Activated T-cell treated with anti-CD3 and anti-CD28 coated beads, Interleukin-2, amount 50 U/mL, for 4 hours (primary cell): ENCODE data around the gene CD74. TPM values are rescaled to one million over a fixed set of nuclear protein-coding genes. Genes with fewer than 3 reads are reported as not detected.

Experiments used
- ATAC-seq, 2 donors: fragments of 200-7000 bp; cut with Tn5 transposase; one replicate each; pipeline ENCODE4 v1.10.0; 2021
- DNase-seq: peaks from one replicate; pipeline ENCODE4 v3.0.0-alpha.2; 2020
- H3K27me3 Mint-ChIP-seq: one replicate; pipeline ENCODE4 v1.8.0; 2021; ENCODE audit warnings: low read depth, mixed read lengths
- H3K36me3 Mint-ChIP-seq: one replicate; pipeline ENCODE4 v1.8.0; 2022; ENCODE audit warnings: mixed read lengths; ENCODE audit not compliant: insufficient read depth
- H3K4me1 Mint-ChIP-seq: one replicate; pipeline ENCODE4 v1.8.0; 2021; ENCODE audit warnings: low read depth, mixed read lengths
- H3K4me3 Mint-ChIP-seq: one replicate; pipeline ENCODE4 v1.8.0; 2021; ENCODE audit warnings: mild to moderate bottlenecking, moderate library complexity, mixed read lengths
- H3K9me3 Mint-ChIP-seq: one replicate; pipeline ENCODE4 v1.8.0; 2021; ENCODE audit warnings: mixed read lengths
- total RNA-seq, 3 donors: library from RNA; stranded (reverse); gene quantifications; one replicate each; pipeline ENCODE4 v1.2.1, GENCODE V29; 2021

The CD74 gene
- total RNA-seq, 3 donors from 2014 or later: 230 to 299 (median 241) TPM

GRCh38 chr5:150399524-150400211 is 13.0 kb downstream of the CD74 start:
- H3K36me3 Mint-ChIP-seq: peaks cover 43% of the 10 kb centered on the region
- no peaks in the 10 kb centered on the region for H3K27me3 Mint-ChIP-seq
- no peaks in the 10 kb centered on the region for H3K4me1 Mint-ChIP-seq
- DNase-seq (no peak), ATAC-seq (no peak)
- no peak overlapping the region for H3K4me3 Mint-ChIP-seq
- no peaks in the 10 kb centered on the region for H3K9me3 Mint-ChIP-seq

- H3K9me3 Mint-ChIP-seq: no peaks in the 10 kb centered on the region
- H3K4me1 Mint-ChIP-seq: no peaks in the 10 kb centered on the region
- H3K36me3 Mint-ChIP-seq: peaks cover 46% of the 10 kb centered on the region
- peak; percentile 39 to 40 for ATAC-seq
- H3K4me3 Mint-ChIP-seq: peak overlapping the region; percentile 3
- no peak for DNase-seq
- H3K27me3 Mint-ChIP-seq: no peaks in the 10 kb centered on the region
Measured at GRCh38 chr5:150398722-150399523, 13.8 kb downstream of the CD74 start.

GRCh38 chr5:150397782-150398721 is 14.7 kb downstream of the CD74 start:
- Mint-ChIP-seq H3K4me1 (no peaks in the 10 kb centered on the region), H3K27me3 (no peaks in the 10 kb centered on the region), H3K36me3 (peaks cover 48% of the 10 kb centered on the region), H3K9me3 (no peaks in the 10 kb centered on the region), H3K4me3 (no peak overlapping the region)
- DNase-seq (no peak), ATAC-seq (no peak)

GRCh38 chr5:150397146-150397781 is 15.4 kb downstream of the CD74 start:
- Mint-ChIP-seq H3K36me3 (peaks cover 44% of the 10 kb centered on the region), H3K4me1 (no peaks in the 10 kb centered on the region), H3K4me3 (no peak overlapping the region), H3K9me3 (no peaks in the 10 kb centered on the region), H3K27me3 (no peaks in the 10 kb centered on the region)
- DNase-seq (no peak), ATAC-seq (no peak)

GRCh38 chr5:150396267-150396666 is 16.4 kb downstream of the CD74 start:
- ATAC-seq: no peak
- no peaks in the 10 kb centered on the region for H3K4me1 Mint-ChIP-seq
- DNase-seq: no peak
- peaks cover 40% of the 10 kb centered on the region for H3K36me3 Mint-ChIP-seq
- no peaks in the 10 kb centered on the region for H3K9me3 Mint-ChIP-seq
- H3K4me3 Mint-ChIP-seq: no peak overlapping the region
- H3K27me3 Mint-ChIP-seq: no peaks in the 10 kb centered on the region

GRCh38 chr5:150395688-150395975 is 17.1 kb downstream of the CD74 start:
- Mint-ChIP-seq H3K27me3 (no peaks in the 10 kb centered on the region), H3K36me3 (peaks cover 42% of the 10 kb centered on the region), H3K4me1 (no peaks in the 10 kb centered on the region), H3K4me3 (no peak overlapping the region), H3K9me3 (no peaks in the 10 kb centered on the region)
- DNase-seq: no peak
- ATAC-seq: no peak

- Mint-ChIP-seq H3K9me3 (no peaks in the 10 kb centered on the region), H3K4me3 (no peak overlapping the region), H3K36me3 (peaks cover 38% of the 10 kb centered on the region), H3K27me3 (no peaks in the 10 kb centered on the region), H3K4me1 (no peaks in the 10 kb centered on the region)
- ATAC-seq: no peak
- DNase-seq: no peak
Measured at GRCh38 chr5:150394912-150395687, 17.6 kb downstream of the CD74 start.

- no peaks in the 10 kb centered on the region for H3K27me3 Mint-ChIP-seq
- H3K9me3 Mint-ChIP-seq: no peaks in the 10 kb centered on the region
- no peaks in the 10 kb centered on the region for H3K4me1 Mint-ChIP-seq
- no peak overlapping the region for H3K4me3 Mint-ChIP-seq
- H3K36me3 Mint-ChIP-seq: peaks cover 41% of the 10 kb centered on the region
- DNase-seq: no peak
- ATAC-seq: no peak
Measured at GRCh38 chr5:150394131-150394530, 18.6 kb downstream of the CD74 start.

- H3K4me3 Mint-ChIP-seq: no peak overlapping the region
- DNase-seq (no peak), ATAC-seq (no peak)
- no peaks in the 10 kb centered on the region for H3K4me1 Mint-ChIP-seq
- H3K36me3 Mint-ChIP-seq: peaks cover 36% of the 10 kb centered on the region
- H3K27me3 Mint-ChIP-seq: no peaks in the 10 kb centered on the region
- no peaks in the 10 kb centered on the region for H3K9me3 Mint-ChIP-seq
Measured at GRCh38 chr5:150393096-150393645, 19.5 kb downstream of the CD74 start.

GRCh38 chr5:150392680-150393079 is 20.0 kb downstream of the CD74 start:
- Mint-ChIP-seq H3K4me1 (no peaks in the 10 kb centered on the region), H3K36me3 (peaks cover 37% of the 10 kb centered on the region), H3K9me3 (no peaks in the 10 kb centered on the region), H3K27me3 (no peaks in the 10 kb centered on the region), H3K4me3 (no peak overlapping the region)
- no peak for ATAC-seq
- no peak for DNase-seq

GRCh38 chr5:150391986-150392385 is 20.7 kb downstream of the CD74 start:
- no peaks in the 10 kb centered on the region for H3K4me1 Mint-ChIP-seq
- H3K27me3 Mint-ChIP-seq: no peaks in the 10 kb centered on the region
- peaks cover 36% of the 10 kb centered on the region for H3K36me3 Mint-ChIP-seq
- no peak for ATAC-seq
- no peak for DNase-seq
- no peak overlapping the region for H3K4me3 Mint-ChIP-seq
- H3K9me3 Mint-ChIP-seq: no peaks in the 10 kb centered on the region

- no peaks in the 10 kb centered on the region for H3K9me3 Mint-ChIP-seq
- H3K27me3 Mint-ChIP-seq: no peaks in the 10 kb centered on the region
- no peak overlapping the region for H3K4me3 Mint-ChIP-seq
- no peak for DNase-seq
- ATAC-seq: no peak
- peaks cover 39% of the 10 kb centered on the region for H3K36me3 Mint-ChIP-seq
- H3K4me1 Mint-ChIP-seq: no peaks in the 10 kb centered on the region
Measured at GRCh38 chr5:150391064-150391834, 21.5 kb downstream of the CD74 start.
